Naive thymus-derived CD8-positive, alpha-beta T cell (primary cell): ENCODE measurements around the gene KLHL4. TPM values are rescaled to one million over a fixed set of nuclear protein-coding genes. Genes with fewer than 3 reads are reported as not detected.
"Not testable (repeated sequence)": the region's sequence is repeated elsewhere in the genome, so short reads cannot be mapped to it uniquely, and the experiment has no call there.

Experiments used
- ATAC-seq, 2 donors: fragments of 150-1000 bp; cut with Tn5 transposase in 1 of 2; sonication (Bioruptor Pico), chemical (Tn5 transposase) in 1 of 2; 1 replicate in 1 of 2; 2 replicates in 1 of 2; pipeline ENCODE4 v1.10.0; 2021; ENCODE audit warnings: mild to moderate bottlenecking in 2 of 2, moderate library complexity in 2 of 2
- POLR2A ChIA-PET: fragments of 350-600 bp; sonication (Branson Sonifier 250); formaldehyde crosslinking; loops from one replicate; lab custom pipeline; 2021; ENCODE audit warnings: antibody characterized with exemption; lab: Charles Lee
- DNase-seq, 10 donors: peaks; one replicate each; pipeline versions ENCODE4 v3.0.0 to v3.0.0-alpha.2; 2020 to 2022
- H3K27ac Mint-ChIP-seq, 10 donors: one replicate each; pipeline ENCODE4 v1.8.0; 2020 to 2022; ENCODE audit warnings: mild to moderate bottlenecking in 10 of 10, mixed read lengths in 10 of 10, moderate library complexity in 4 of 10, inconsistent platforms in 1 of 10
- H3K27me3 Mint-ChIP-seq, 5 donors: one replicate each; pipeline ENCODE4 v1.8.0; 2021 to 2022; ENCODE audit warnings: mixed read lengths in 5 of 5
- H3K36me3 Mint-ChIP-seq, 3 donors: one replicate each; pipeline ENCODE4 v1.8.0; 2020 to 2022; ENCODE audit warnings: mixed read lengths in 3 of 3, mild to moderate bottlenecking in 2 of 3, inconsistent platforms in 1 of 3
- H3K4me1 Mint-ChIP-seq, 4 donors: one replicate each; pipeline ENCODE4 v1.8.0; 2021 to 2022; ENCODE audit warnings: mixed read lengths in 4 of 4
- H3K4me3 Mint-ChIP-seq, 10 donors: one replicate each; pipeline ENCODE4 v1.8.0; 2020 to 2022; ENCODE audit warnings: mild to moderate bottlenecking in 10 of 10, mixed read lengths in 10 of 10, moderate library complexity in 6 of 10, inconsistent platforms in 1 of 10
- H3K9me3 Mint-ChIP-seq, 9 donors: one replicate each; pipeline ENCODE4 v1.8.0; 2020 to 2022; ENCODE audit warnings: mixed read lengths in 9 of 9, mild to moderate bottlenecking in 3 of 9, inconsistent platforms in 1 of 9, moderate library complexity in 1 of 9
- polyA plus RNA-seq, 3 donors: library from polyadenylated mRNA; unstranded; fragments of 300-500 nt; fragmentation: Illumina TruSeq; gene quantifications; one replicate each; pipeline ENCODE4 v1.2.3, GENCODE V29; 2021
- total RNA-seq, 8 experiments: library from RNA in 2 of 8; stranded (reverse) in 2 of 8; gene quantifications; one replicate each; pipeline ENCODE4 v1.2.3 and lab custom pipeline; 2021 to 2026

Gene KLHL4
- total and polyA plus RNA-seq, 5 experiments from 2014 or later, result 0.30 TPM; not detected in 4

DNA sequence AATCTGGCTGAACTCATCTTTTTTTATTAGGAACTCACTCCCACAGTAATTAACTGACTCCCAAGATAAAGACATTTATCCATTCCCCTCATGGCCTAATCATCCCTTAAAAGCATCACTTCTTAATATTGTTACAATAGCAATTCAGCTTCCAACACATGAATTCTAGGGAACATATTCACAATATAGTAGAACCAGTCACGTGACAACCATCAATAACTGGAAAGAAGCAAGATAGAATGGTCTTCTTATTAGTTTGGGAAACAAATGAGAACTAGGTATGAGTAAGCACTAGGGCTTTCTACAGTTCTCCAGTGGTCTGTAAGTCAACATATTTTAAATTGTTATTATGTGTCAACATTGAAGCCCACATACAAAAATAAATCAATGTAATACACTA lies 170.1 kb downstream of the KLHL4 start:
- Mint-ChIP-seq H3K9me3 (peaks cover 0 to 12% (median 3%) of the 10 kb centered on the region in 9 donors), H3K27ac (no peak overlapping the region), H3K4me1 (no peaks in the 10 kb centered on the region), H3K27me3 (peaks cover 0 to 5% (median 0%) of the 10 kb centered on the region in 5 donors), H3K4me3 (no peak overlapping the region), H3K36me3 (no peaks in the 10 kb centered on the region)
- no peak for DNase-seq
- POLR2A ChIA-PET, result no interaction called here
- ATAC-seq, result no peak

DNA sequence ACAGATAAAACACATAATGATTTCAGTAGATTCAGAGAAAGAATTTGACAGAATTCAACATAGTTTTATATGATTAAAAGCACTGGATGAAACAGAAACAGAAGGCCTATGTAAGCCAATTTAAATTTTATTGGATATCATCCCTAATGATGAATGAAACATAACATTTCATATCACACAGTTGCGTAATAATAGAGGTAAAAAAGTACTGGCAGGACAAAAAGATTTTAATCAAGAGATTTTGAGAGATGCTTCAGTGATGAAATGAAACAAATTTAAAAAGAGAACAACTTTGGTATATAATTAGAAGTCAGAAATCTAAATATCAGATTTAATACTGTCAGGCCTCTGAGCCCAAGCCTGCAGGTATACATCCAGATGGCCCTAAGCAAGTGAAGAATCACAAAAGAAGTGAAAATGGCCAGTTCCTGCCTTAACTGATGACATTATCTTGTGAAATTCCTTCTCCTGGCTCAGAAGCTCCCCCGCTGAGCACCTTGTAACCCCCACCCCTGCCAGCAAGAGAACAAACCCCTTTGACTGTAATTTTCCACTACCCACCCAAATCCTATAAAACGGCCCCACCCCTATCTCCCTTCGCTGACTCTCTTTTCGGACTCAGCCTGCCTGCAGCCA lies 170.6 kb downstream of the KLHL4 start:
- H3K27ac Mint-ChIP-seq, DNase-seq, H3K27me3 Mint-ChIP-seq, H3K36me3 Mint-ChIP-seq, H3K4me1 Mint-ChIP-seq, H3K4me3 Mint-ChIP-seq, ATAC-seq, POLR2A ChIA-PET: not testable (repeated sequence)
- peaks cover 0 to 12% (median 3%) of the 10 kb centered on the region in 9 donors for H3K9me3 Mint-ChIP-seq

DNA sequence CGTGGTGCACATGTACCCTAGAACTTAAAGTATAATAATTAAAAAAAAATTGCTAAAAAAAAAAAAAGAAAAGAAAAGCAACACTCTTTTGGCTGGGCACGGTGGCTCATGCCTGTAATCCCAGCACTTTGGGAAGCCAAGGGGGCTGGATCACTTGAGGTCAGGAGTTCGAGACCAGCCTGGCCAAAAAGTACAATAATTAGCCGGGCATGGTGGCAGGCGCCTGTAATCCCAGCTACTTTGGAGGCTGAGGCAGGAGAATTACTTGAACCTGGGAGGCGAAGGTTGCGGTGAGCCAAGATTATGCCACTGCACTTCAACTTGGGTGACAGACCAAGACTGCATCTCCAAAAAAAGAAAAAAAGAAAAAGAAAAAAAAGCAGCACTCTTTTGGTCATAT lies 171.6 kb downstream of the KLHL4 start:
- H3K36me3 Mint-ChIP-seq, ATAC-seq, DNase-seq, H3K4me3 Mint-ChIP-seq, H3K27me3 Mint-ChIP-seq, H3K4me1 Mint-ChIP-seq, POLR2A ChIA-PET, H3K27ac Mint-ChIP-seq: not testable (repeated sequence)
- H3K9me3 Mint-ChIP-seq, result peaks cover 0 to 12% (median 3%) of the 10 kb centered on the region in 9 donors

DNA sequence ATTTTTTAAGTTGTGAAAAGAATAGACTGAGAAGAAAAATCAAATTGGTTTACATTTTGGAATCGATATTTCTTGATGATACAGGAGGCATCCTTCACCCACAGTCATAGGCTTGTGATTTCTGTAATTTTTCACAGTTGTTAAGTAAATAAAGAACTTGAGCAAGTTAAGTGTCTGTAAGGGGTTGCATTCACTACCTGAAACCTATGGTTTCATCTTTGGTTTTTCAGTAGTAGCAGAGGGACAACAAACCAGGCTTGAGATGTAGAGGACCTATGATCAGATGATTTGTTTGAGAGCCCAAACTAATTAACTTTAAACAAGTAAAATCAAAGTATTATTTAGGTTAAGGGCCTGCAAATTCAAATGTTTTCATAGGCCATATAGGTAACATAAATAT lies 175.6 kb downstream of the KLHL4 start:
- H3K36me3 Mint-ChIP-seq, result no peaks in the 10 kb centered on the region
- no peak overlapping the region for H3K4me3 Mint-ChIP-seq
- DNase-seq, result no peak
- no peak for ATAC-seq
- no peak overlapping the region for H3K27ac Mint-ChIP-seq
- H3K9me3 Mint-ChIP-seq, result peaks cover 0 to 8% (median 3%) of the 10 kb centered on the region in 9 donors
- POLR2A ChIA-PET, result no interaction called here
- H3K4me1 Mint-ChIP-seq, result no peaks in the 10 kb centered on the region
- H3K27me3 Mint-ChIP-seq, result no peaks in the 10 kb centered on the region

- no peaks in the 10 kb centered on the region for H3K36me3 Mint-ChIP-seq
- ATAC-seq, result no peak
- POLR2A ChIA-PET, result no interaction called here
- no peak overlapping the region for H3K4me3 Mint-ChIP-seq
- H3K4me1 Mint-ChIP-seq, result no peaks in the 10 kb centered on the region
- no peaks in the 10 kb centered on the region for H3K27me3 Mint-ChIP-seq
- H3K27ac Mint-ChIP-seq, result no peak overlapping the region
- no peaks in the 10 kb centered on the region for H3K9me3 Mint-ChIP-seq
- no peak for DNase-seq
Observed at GRCh38 chrX:87697409-87697808, 179.8 kb downstream of the KLHL4 start.

- no peak for ATAC-seq
- POLR2A ChIA-PET, result no interaction called here
- no peak overlapping the region for H3K27ac Mint-ChIP-seq
- DNase-seq, result no peak
- H3K9me3 Mint-ChIP-seq, result peaks cover 0 to 13% (median 0%) of the 10 kb centered on the region in 9 donors
- H3K36me3 Mint-ChIP-seq, result no peaks in the 10 kb centered on the region
- no peak overlapping the region for H3K4me3 Mint-ChIP-seq
- no peaks in the 10 kb centered on the region for H3K4me1 Mint-ChIP-seq
- no peaks in the 10 kb centered on the region for H3K27me3 Mint-ChIP-seq
Observed at GRCh38 chrX:87702795-87703194, 185.2 kb downstream of the KLHL4 start.

DNA sequence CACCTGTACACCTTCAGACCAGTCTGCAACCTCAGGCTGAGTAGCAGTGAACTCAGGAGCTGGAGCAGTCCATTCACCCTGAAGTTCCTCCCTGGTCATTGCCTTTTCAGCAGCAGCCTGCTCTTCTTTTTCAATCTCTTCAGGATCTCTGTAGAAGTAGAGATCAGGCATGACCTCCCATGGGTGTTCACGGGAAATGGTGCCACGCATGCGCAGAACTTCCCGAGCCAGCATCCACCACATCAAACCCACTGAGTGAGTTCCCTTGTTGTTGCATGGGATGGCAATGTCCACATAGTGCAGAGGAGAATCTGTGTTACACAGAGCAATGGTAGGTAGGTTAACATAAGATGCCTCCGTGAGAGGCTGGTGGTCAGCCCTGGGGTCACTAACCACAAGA lies 185.9 kb downstream of the KLHL4 start:
- H3K27me3 Mint-ChIP-seq, H3K4me1 Mint-ChIP-seq, ATAC-seq, H3K36me3 Mint-ChIP-seq, POLR2A ChIA-PET, DNase-seq, H3K4me3 Mint-ChIP-seq, H3K27ac Mint-ChIP-seq: not testable (repeated sequence)
- H3K9me3 Mint-ChIP-seq, result peaks cover 0 to 19% (median 0%) of the 10 kb centered on the region in 9 donors

- peaks cover 0 to 5% (median 0%) of the 10 kb centered on the region in 3 donors for H3K36me3 Mint-ChIP-seq
- POLR2A ChIA-PET, result no interaction called here
- H3K27ac Mint-ChIP-seq, result no peak overlapping the region
- peaks cover 0 to 27% (median 6%) of the 10 kb centered on the region in 9 donors for H3K9me3 Mint-ChIP-seq
- H3K27me3 Mint-ChIP-seq, result no peaks in the 10 kb centered on the region
- H3K4me3 Mint-ChIP-seq, result no peak overlapping the region
- no peaks in the 10 kb centered on the region for H3K4me1 Mint-ChIP-seq
- ATAC-seq (no peak), DNase-seq (no peak)
Observed at GRCh38 chrX:87706134-87706533, 188.5 kb downstream of the KLHL4 start.

DNA sequence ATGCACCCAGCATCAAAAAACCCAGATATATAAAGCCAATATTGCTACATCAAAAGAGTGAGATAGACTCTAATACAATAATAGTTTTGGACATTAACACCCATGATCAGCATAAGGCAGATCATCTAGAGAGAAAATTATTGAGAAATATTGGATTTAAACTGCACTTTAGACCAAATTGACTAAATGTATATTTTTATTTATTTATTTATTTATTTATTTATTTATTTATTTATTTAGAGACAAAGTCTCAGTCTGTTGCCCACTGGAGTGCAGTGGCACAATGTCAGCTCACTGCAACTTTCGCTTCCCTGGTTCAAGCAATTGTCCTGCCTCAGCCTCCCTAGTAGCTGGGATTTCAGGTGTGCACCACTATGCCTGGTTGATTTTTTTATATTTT lies 193.0 kb downstream of the KLHL4 start:
- ATAC-seq (no peak), DNase-seq (no peak)
- H3K27ac Mint-ChIP-seq, result no peak overlapping the region
- H3K4me3 Mint-ChIP-seq, result no peak overlapping the region
- H3K4me1 Mint-ChIP-seq, result no peaks in the 10 kb centered on the region
- POLR2A ChIA-PET, result no interaction called here
- H3K9me3 Mint-ChIP-seq, result peaks cover 0 to 32% (median 6%) of the 10 kb centered on the region in 9 donors
- H3K27me3 Mint-ChIP-seq, result no peaks in the 10 kb centered on the region
- peaks cover 0 to 5% (median 0%) of the 10 kb centered on the region in 3 donors for H3K36me3 Mint-ChIP-seq
